ENCODE results near the gene CALY. TPM values are rescaled to one million over a fixed set of nuclear protein-coding genes. Genes with fewer than 3 reads are reported as not detected.

The CALY gene
- total RNA-seq, 2 experiments from 2014 or later = 3.8 to 3.9 TPM

- Histone ChIP-seq H3K4me3 (ENCODE audit: low read length) (no peak overlapping the region), H3K27ac (ENCODE audit: low read depth in 1 of 2, low read length in 2 of 2) (no peak overlapping the region), H3K4me1 (ENCODE audit: insufficient read depth, low read length) (peaks cover 4% of the 10 kb centered on the region), H3K27me3 (ENCODE audit: control insufficient read depth in 1 of 2, insufficient read depth in 2 of 2, low read length in 2 of 2) (no peaks in the 10 kb centered on the region), H3K36me3 (ENCODE audit: insufficient read depth, low read length) (peaks cover 82% of the 10 kb centered on the region), H3K9me3 (ENCODE audit: control insufficient read depth in 1 of 2, insufficient read depth in 1 of 2, low read length in 2 of 2) (no peaks in the 10 kb centered on the region)
- ChIA-PET POLR2A (no interaction called here), CTCF (no interaction called here)
- H3K4me1 Mint-ChIP-seq (ENCODE audit: low read depth) = no peaks in the 10 kb centered on the region
- H3K27me3 Mint-ChIP-seq = no peaks in the 10 kb centered on the region
- intact Hi-C loops (cut with DNase I, micrococcal nuclease) = no loop called here
- ATAC-seq (ENCODE audit: poor library complexity) = no peak
- no peaks in the 10 kb centered on the region for H3K9me3 Mint-ChIP-seq
- no peak overlapping the region for H3K27ac Mint-ChIP-seq
- DNase-seq = peak in 3 of 14 experiments; percentile 30 to 76 (median 67)
- H3K36me3 Mint-ChIP-seq (ENCODE audit: low read depth) = peaks cover 69% of the 10 kb centered on the region
- TF ChIP-seq CTCF (IDR thresholded peaks at IDR 0.05) = no peak
- H3K4me3 Mint-ChIP-seq = no peak overlapping the region
These were observed 43.5 kb downstream of the CALY start for GRCh38 chr10:133292919-133293809.

- H3K27me3 Mint-ChIP-seq = no peaks in the 10 kb centered on the region
- no peaks in the 10 kb centered on the region for H3K4me1 Mint-ChIP-seq (ENCODE audit: low read depth)
- POLR2A ChIA-PET = no interaction called here
- H3K9me3 Mint-ChIP-seq = no peaks in the 10 kb centered on the region
- Histone ChIP-seq H3K4me1 (ENCODE audit: insufficient read depth, low read length) (peaks cover 4% of the 10 kb centered on the region), H3K27me3 (ENCODE audit: control insufficient read depth in 1 of 2, insufficient read depth in 2 of 2, low read length in 2 of 2) (no peaks in the 10 kb centered on the region), H3K36me3 (ENCODE audit: insufficient read depth, low read length) (peaks cover 81% of the 10 kb centered on the region), H3K9me3 (ENCODE audit: control insufficient read depth in 1 of 2, insufficient read depth in 1 of 2, low read length in 2 of 2) (no peaks in the 10 kb centered on the region), H3K4me3 (ENCODE audit: low read length) (no peak overlapping the region), H3K27ac (ENCODE audit: low read depth in 1 of 2, low read length in 2 of 2) (no peak overlapping the region)
- H3K36me3 Mint-ChIP-seq (ENCODE audit: low read depth) = peaks cover 61% of the 10 kb centered on the region
- no peak overlapping the region for H3K4me3 Mint-ChIP-seq
- intact Hi-C loops (cut with DNase I, micrococcal nuclease) = no loop called here
- no peak overlapping the region for H3K27ac Mint-ChIP-seq
- ATAC-seq (ENCODE audit: poor library complexity) = no peak
- TF ChIP-seq CTCF (IDR thresholded peaks at IDR 0.05) = no peak
- CTCF ChIA-PET = no interaction called here
- DNase-seq = no peak
These were observed 46.9 kb downstream of the CALY start for GRCh38 chr10:133289761-133290160.

- no peak overlapping the region for H3K4me3 ChIP-seq (ENCODE audit: low read length)
- Mint-ChIP-seq H3K4me3 (no peak overlapping the region), H3K27ac (no peak overlapping the region), H3K36me3 (ENCODE audit: low read depth) (peaks cover 65% of the 10 kb centered on the region), H3K27me3 (no peaks in the 10 kb centered on the region), H3K9me3 (no peaks in the 10 kb centered on the region), H3K4me1 (ENCODE audit: low read depth) (no peaks in the 10 kb centered on the region)
- TF ChIP-seq CTCF (IDR thresholded peaks at IDR 0.05) = no peak
- ChIA-PET POLR2A (interaction anchor here (0.9 kb wide), 1 partner anchor 31 kb away, joined by 3 read pairs; no protein-coding TSS in a partner anchor), CTCF (no interaction called here)
- H3K27ac ChIP-seq (ENCODE audit: low read depth in 1 of 2, low read length in 2 of 2) = no peak overlapping the region
- H3K4me1 ChIP-seq (ENCODE audit: insufficient read depth, low read length) = peaks cover 3% of the 10 kb centered on the region
- H3K9me3 ChIP-seq (ENCODE audit: control insufficient read depth in 1 of 2, insufficient read depth in 1 of 2, low read length in 2 of 2) = no peaks in the 10 kb centered on the region
- no peak for ATAC-seq (ENCODE audit: poor library complexity)
- peaks cover 81% of the 10 kb centered on the region for H3K36me3 ChIP-seq (ENCODE audit: insufficient read depth, low read length)
- intact Hi-C loops (cut with DNase I, micrococcal nuclease) = no loop called here
- no peak for DNase-seq
- no peaks in the 10 kb centered on the region for H3K27me3 ChIP-seq (ENCODE audit: control insufficient read depth in 1 of 2, insufficient read depth in 2 of 2, low read length in 2 of 2)
These were observed 48.7 kb downstream of the CALY start for GRCh38 chr10:133287832-133288500.
